NCI-H526 (cell line): ENCODE results near the gene TRPC4AP.
A peak's percentile ranks its signal among the peaks of the same experiment; 100 is the strongest.
"Not testable (repeated sequence)": the region's sequence is repeated elsewhere in the genome, so short reads cannot be mapped to it uniquely, and the experiment has no call there.

Experiments used
- DNase-seq, 2 experiments: peaks; one replicate each; lab custom pipeline; 2025; lab: John Stamatoyannopoulos, UW

Gene TRPC4AP

GRCh38 chr20:35092524-35093266 lies at the start of gene TRPC4AP:
TSS of gene TRPC4AP (minus strand) at chr20:35092807. CDS start at chr20:35092781, 26 bp downstream.
- DNase-seq: peak; percentile 80 to 95

DNA sequence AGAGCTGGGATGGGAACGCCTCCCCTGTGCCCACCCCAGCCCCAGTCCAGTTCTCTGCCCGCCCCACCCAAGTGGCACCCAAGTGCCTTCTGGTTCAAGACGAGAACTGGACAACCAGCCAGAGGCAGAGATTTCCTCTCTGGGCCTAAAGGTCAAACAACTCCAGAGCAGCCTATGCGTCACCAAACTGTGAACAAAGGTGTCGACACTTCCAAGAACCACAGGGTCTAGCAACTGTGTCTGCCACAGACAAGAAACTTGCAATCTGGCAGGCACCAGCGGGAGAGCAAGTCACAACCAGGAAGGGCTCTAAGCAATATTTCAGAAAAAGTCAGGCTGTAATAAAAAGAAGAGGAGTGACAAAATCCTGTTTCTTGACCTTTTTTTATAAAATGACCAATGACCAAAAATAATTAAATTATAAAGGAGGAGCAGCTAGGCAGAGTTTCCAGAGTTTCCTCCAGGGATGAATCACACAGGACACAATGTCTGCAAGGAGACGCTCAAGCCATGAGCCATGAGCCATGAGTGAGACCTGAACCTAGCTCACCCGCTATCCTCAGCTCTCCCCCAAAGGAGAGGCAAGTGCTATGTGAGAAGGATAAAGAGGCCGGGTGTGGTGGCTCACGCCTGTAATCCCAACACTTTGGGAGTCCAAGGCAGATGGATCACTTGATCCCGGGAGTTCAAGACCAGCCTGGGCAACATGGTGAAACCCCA lies 43.4 kb upstream of the TRPC4AP start:
- no peak for DNase-seq

DNA sequence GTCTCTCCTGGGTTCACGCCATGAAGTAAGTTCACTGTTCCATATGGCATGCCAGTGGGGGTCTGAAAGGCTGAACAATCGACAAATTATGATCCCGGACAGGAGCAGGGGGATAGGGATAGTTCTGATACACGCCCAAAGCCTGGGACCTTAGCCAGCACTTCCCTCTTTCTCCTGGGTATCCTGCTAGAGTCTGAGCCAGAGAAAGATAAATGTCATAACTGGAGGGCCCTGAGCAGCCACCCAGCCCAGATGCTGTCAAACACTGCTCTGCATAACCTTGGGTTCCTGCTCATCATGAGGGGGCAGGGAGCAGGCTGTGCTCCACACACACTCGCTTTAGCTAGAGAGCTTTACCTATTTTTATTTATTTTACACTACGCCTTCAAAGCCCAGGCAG lies 42.3 kb upstream of the TRPC4AP start:
- no peak for DNase-seq

DNA sequence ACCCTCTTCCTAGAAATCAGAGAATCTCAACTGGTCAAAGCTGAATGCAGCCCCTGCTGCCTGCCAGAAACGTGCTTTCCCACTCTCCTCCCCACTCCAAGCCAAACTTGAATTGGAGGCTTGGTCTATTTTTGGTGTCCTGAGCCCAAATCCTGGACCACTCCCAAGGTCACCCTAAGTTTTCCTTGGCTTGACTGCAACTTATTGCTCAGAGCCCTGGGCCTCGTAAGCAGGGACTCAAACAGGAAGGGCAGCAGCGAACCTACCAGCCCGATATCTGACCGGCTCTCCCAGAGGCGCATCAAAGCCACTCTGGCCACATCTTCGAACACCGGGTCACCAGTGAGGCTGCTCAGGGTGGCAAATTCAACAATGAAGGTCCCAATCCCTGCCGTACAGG lies 41.9 kb upstream of the TRPC4AP start:
- DNase-seq: no peak

GRCh38 chr20:35133735-35134134 lies 41.1 kb upstream of the TRPC4AP start:
- DNase-seq: no peak

DNA sequence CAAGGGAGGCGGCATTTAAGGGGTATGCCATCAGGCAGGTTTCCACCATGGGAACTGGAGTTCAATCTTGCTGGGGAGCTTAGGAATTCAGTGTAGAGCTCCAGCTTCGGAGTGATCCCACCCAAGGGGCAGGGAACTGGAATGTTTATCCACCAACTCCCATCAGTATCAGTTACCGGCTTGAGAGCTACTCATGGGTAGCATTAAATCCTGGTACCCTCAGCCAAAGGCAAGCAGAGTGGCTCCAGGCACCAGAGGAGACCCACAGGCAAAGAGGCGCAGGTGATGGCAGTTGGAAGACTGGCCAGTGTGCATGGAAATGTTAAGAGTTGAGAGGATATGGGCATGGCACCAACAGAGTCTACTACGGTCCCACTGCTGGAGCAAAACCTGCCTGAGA lies 40.4 kb upstream of the TRPC4AP start:
- no peak for DNase-seq

DNA sequence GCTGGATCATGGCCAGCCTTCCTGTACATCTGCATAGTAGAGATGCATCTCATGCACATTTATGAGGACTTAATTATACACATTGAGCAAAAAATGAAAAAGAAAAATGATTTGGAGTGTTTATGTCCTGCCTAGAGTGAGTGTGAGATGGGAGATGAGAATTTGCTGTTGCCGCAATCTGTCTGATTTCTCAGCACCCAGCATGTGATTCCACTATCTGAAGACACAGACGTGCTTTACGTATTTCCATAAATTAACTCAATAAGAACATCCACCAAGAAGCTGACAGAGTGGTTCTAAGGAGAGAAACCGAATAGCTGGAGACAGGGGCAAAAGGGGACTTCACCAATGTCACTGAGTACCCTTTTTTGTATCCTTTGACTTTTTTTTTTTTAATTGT lies 39.3 kb upstream of the TRPC4AP start:
- no peak for DNase-seq

DNA sequence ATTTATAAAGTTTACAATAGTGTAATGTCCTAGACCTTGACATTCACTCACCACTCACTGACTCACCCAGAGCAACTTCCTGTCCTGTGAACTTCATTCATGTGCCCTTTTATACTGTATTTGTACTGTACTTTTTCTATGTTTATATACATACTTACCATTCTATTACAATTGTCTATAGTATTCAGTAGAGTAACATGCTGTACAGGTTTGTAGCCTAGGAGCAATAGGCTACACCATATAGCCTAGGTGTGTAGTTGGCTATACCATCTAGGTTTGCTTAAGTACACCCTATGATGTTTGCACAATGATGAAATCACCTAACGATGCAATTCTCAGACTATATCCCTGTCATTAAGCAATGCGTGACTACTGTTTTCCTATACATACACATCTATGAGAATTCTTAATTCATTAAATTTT lies 37.1 kb upstream of the TRPC4AP start:
- DNase-seq: peak in 1 of 2 experiments; percentile 19

DNA sequence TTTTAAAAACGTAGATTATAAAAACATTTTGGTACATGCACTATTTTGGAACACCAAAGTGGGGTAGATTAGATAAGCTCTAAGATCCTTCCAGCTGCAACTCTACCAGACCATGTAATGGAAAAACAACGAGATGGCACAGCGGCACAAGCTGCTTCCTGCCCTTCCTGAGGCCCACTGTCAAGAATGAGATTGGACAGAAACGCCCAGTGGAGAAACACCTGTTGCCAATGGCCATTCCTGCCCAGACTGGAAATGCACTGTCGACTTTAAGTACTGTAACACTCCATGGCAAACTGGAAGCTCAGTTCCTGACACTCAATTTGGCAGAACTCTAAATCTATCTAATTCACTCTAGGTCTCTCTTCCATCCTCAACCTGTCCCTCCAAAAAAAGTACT lies 33.1 kb upstream of the TRPC4AP start:
- DNase-seq: no peak

- DNase-seq: no peak
Measured at GRCh38 chr20:35122756-35123405, 30.3 kb upstream of the TRPC4AP start.

- DNase-seq: no peak
Measured at GRCh38 chr20:35121186-35121585, 28.6 kb upstream of the TRPC4AP start.

- no peak for DNase-seq
Measured at GRCh38 chr20:35120012-35120701, 27.6 kb upstream of the TRPC4AP start.

DNA sequence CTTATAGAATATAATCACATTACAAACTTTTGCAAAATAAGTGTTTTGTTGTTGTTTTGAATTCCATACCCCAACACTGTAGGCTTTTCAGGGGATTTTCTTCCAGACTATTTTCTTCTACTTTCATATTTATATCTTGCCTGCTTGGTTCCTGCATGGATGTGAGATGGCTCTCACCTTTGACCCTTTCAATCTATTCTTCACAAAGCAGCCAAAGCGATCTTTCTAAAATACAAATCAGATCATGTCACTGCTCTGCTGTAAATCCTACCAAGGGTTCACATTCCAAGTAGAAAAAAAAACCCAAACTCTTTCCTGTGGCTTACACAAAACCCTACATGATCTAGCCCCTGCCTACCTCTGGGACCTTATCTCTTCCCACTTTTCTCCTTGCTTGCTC lies 25.0 kb upstream of the TRPC4AP start:
- DNase-seq: no peak

- DNase-seq: no peak
Measured at GRCh38 chr20:35117196-35117595, 24.6 kb upstream of the TRPC4AP start.

- no peak for DNase-seq
Measured at GRCh38 chr20:35116258-35116657, 23.7 kb upstream of the TRPC4AP start.

GRCh38 chr20:35115606-35116005 lies 23.0 kb upstream of the TRPC4AP start:
- DNase-seq: no peak

GRCh38 chr20:35112276-35112675 lies 19.7 kb upstream of the TRPC4AP start:
- not testable (repeated sequence) for DNase-seq

GRCh38 chr20:35111141-35111888 lies 18.7 kb upstream of the TRPC4AP start:
- DNase-seq: no peak

- DNase-seq: no peak
Measured at GRCh38 chr20:35108921-35109320, 16.3 kb upstream of the TRPC4AP start.

DNA sequence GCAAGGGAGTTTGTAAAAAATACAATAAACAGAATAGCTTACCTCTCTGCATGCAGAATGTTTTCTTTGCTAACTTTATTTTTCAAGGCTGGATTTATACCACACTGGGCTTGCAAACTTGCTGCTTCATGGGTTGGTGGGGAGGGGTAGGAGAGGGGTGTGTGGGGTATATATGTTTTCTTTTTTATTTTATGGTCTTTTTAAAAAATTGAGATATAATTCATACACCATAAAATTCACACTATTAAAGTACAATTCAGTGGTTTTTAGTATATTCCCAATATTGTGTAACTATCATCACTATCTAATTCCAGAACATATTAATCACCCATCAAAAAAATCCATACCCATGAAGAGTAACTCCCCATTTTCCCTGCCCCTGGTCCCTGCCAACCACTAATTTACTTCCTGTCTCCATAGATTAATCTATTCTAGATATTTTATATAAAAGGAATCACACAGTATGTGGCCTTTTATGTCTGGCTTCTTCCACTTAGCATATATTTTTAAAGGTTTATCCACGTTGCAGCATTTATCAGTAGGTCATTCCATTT lies 14.3 kb upstream of the TRPC4AP start:
- no peak for DNase-seq

GRCh38 chr20:35104685-35105295 lies 12.2 kb upstream of the TRPC4AP start:
- DNase-seq: no peak
